DND-41 (cell line): ENCODE data around the gene AP1M1.

Experiments
- ATAC-seq: fragments of 200-7000 bp; cut with Tn5 transposase; 3 replicates; pipeline ENCODE4 v1.9.1; 2021; ENCODE audit warnings: low read depth; ENCODE audit not compliant: insufficient read depth
- DNase-seq: peaks from one replicate; pipeline ENCODE4 v3.0.0-alpha.2; 2020
- H2AFZ ChIP-seq: 2 replicates; pipeline ENCODE4 v1.6.0; 2012; ENCODE audit warnings: low read depth, low read length
- H3K27ac ChIP-seq: 2 replicates; pipeline ENCODE4 v1.5.1; 2012; ENCODE audit warnings: low read length, inconsistent platforms
- H3K27me3 ChIP-seq: fragments of 200-600 bp; sonication (generic); 2 replicates; pipeline ENCODE4 v1.6.0; 2012; ENCODE audit warnings: low read length, mild to moderate bottlenecking, inconsistent platforms; ENCODE audit not compliant: insufficient read depth, poor library complexity
- H3K36me3 ChIP-seq: 2 replicates; pipeline ENCODE4 v1.5.1; 2012; ENCODE audit warnings: low read length, inconsistent platforms; ENCODE audit not compliant: insufficient read depth
- H3K4me1 ChIP-seq: 2 replicates; pipeline ENCODE4 v1.5.1; 2012; ENCODE audit warnings: mild to moderate bottlenecking, low read length; ENCODE audit not compliant: insufficient read depth
- H3K4me2 ChIP-seq: 2 replicates; pipeline ENCODE4 v1.6.0; 2012; ENCODE audit warnings: mild to moderate bottlenecking, moderate library complexity, low read length, inconsistent platforms; ENCODE audit not compliant: insufficient read depth
- H3K4me3 ChIP-seq, 2 experiments: fragments of 200-600 bp in 1 of 2; shearing (Covaris generic) in 1 of 2; 2 replicates each; pipeline ENCODE4 v1.5.1; 2012 to 2016; ENCODE audit warnings: inconsistent platforms in 2 of 2, low read length in 2 of 2, mild to moderate bottlenecking in 2 of 2, low read depth in 1 of 2, moderate library complexity in 1 of 2
- H3K79me2 ChIP-seq: 2 replicates; pipeline ENCODE4 v1.6.0; 2012; ENCODE audit warnings: low read length, inconsistent platforms; ENCODE audit not compliant: insufficient read depth
- H3K9ac ChIP-seq: 2 replicates; pipeline ENCODE4 v1.6.0; 2012; ENCODE audit warnings: low read depth, mild to moderate bottlenecking, inconsistent platforms, low read length, moderate library complexity
- H3K9me3 ChIP-seq: 2 replicates; pipeline ENCODE4 v1.5.1; 2012; ENCODE audit warnings: low read length, moderate library complexity, mild to moderate bottlenecking, inconsistent platforms; ENCODE audit not compliant: insufficient read depth, severe bottlenecking
- H4K20me1 ChIP-seq: 2 replicates; pipeline ENCODE4 v1.6.0; 2012; ENCODE audit warnings: low read length; ENCODE audit not compliant: insufficient read depth
- EZH2 ChIP-seq: IDR thresholded peaks from 3 replicates; pipeline ENCODE4 v1.6.1; 2012; ENCODE audit warnings: borderline replicate concordance, low read depth, mild to moderate bottlenecking, moderate library complexity, low read length, inconsistent platforms; ENCODE audit not compliant: severe bottlenecking
- TF ChIP-seq, protein P1 (sequence below): IDR thresholded peaks from 2 replicates; pipeline ENCODE4 v1.5.1; 2012; ENCODE audit warnings: borderline replicate concordance, low read length, moderate library complexity, mild to moderate bottlenecking; ENCODE audit not compliant: poor library complexity, severe bottlenecking; ENCODE audit errors: extremely low read depth

The AP1M1 gene

DNA sequence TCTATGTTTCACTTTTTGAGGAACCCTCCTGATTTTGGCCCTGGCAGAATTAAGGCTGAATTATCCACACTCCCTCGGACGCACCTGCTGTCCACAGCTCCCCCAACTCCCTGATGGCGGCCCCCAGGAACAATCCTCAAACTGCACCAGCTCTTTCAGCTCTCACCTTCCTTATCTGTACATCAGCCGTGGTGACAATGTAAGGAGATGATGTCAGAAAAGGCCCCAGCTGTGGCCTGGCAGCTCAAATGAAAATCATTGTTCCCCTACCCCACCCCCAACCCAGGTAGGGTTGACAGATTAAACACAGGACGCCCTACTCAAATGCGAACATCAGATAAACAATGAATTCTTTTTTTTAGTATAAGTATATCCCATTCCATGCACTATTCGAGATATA lies 91.9 kb downstream of the AP1M1 start:
- TF ChIP-seq, protein P1, sequence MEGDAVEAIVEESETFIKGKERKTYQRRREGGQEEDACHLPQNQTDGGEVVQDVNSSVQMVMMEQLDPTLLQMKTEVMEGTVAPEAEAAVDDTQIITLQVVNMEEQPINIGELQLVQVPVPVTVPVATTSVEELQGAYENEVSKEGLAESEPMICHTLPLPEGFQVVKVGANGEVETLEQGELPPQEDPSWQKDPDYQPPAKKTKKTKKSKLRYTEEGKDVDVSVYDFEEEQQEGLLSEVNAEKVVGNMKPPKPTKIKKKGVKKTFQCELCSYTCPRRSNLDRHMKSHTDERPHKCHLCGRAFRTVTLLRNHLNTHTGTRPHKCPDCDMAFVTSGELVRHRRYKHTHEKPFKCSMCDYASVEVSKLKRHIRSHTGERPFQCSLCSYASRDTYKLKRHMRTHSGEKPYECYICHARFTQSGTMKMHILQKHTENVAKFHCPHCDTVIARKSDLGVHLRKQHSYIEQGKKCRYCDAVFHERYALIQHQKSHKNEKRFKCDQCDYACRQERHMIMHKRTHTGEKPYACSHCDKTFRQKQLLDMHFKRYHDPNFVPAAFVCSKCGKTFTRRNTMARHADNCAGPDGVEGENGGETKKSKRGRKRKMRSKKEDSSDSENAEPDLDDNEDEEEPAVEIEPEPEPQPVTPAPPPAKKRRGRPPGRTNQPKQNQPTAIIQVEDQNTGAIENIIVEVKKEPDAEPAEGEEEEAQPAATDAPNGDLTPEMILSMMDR = no peak
- TF ChIP-seq EZH2 = no peak
- no peak overlapping the region for H3K27ac ChIP-seq
- H4K20me1 ChIP-seq = no peaks in the 10 kb centered on the region
- H3K9ac ChIP-seq = no peak overlapping the region
- H3K27me3 ChIP-seq = peaks cover 5% of the 10 kb centered on the region
- no peak for ATAC-seq
- H3K4me2 ChIP-seq = no peak overlapping the region
- DNase-seq = no peak
- no peaks in the 10 kb centered on the region for H3K9me3 ChIP-seq
- H3K4me1 ChIP-seq = no peaks in the 10 kb centered on the region
- H2AFZ ChIP-seq = no peak overlapping the region
- H3K4me3 ChIP-seq = no peak overlapping the region
- no peaks in the 10 kb centered on the region for H3K79me2 ChIP-seq
- H3K36me3 ChIP-seq = no peaks in the 10 kb centered on the region

DNA sequence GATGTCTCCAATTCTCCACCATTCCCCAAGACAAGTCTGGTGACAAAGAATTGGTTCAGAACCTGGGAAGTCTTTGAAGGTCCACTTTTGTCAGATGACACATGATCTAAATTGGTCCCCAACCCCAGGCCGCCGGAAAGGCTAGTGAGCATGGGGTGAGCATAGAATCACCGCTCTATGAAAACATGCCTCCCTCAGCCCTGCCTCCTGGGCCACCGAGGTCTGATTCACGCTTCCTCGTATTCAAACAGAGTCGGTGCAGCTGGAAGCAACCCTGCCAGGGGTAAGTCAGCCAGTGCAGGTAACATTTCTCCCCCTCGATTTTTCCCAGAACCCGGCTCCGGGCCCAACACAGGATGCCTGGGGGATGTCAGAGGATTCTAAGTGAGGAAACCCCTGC lies 93.0 kb downstream of the AP1M1 start:
- Histone ChIP-seq H3K9me3 (no peaks in the 10 kb centered on the region), H3K4me2 (no peak overlapping the region), H4K20me1 (no peaks in the 10 kb centered on the region), H3K9ac (no peak overlapping the region), H2AFZ (no peak overlapping the region), H3K36me3 (no peaks in the 10 kb centered on the region), H3K4me1 (no peaks in the 10 kb centered on the region), H3K27ac (no peak overlapping the region), H3K4me3 (no peak overlapping the region), H3K79me2 (no peaks in the 10 kb centered on the region), H3K27me3 (peaks cover 4% of the 10 kb centered on the region)
- ATAC-seq (no peak), DNase-seq (no peak)
- no peak for TF ChIP-seq EZH2
- TF ChIP-seq, protein P1 = no peak

DNA sequence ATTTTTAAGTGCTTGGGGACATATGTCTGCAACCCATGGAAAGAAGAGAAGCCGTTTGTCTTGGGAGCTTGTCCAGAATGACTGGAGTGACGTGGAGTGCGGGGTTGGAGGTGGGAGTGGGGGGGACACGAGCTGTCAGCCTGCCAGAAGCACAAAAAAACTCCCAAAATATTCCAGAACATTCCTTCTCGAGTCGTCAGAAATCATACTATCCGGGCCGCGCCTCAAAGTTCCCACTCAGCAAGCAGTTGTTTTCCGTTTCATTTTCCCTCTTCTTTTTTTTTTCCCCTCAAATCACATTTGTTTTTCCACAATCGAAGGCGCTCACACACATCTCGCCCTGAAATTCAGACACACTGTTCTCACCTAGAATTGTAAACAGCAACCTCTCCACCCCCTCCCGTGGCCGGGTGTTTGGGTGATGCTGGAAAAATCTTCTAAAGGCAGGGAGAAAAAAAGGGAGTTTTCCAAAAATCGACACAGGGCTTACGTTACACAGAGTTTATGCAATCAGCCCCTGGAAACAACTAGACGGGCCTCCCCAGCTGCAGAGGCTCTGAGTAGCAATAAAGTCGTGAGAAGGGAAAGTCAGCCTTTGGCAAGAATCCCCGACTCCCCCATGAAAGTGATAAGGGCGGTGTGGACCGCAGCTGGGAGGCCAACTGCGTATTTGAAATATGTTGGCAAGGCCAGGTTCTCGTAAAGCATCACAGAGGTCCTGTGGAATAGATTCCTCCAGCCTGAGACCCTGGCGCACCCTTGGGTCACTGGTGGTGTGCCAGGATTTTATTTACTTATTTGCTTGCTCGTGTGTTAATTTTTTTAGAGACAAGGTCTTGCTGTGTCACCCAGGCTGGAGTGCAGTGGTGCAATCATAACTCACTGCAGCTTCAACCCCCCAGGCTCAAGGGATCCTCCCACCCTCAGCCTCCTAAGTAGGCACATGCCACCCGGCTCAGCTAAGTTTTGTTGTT lies 95.7 kb downstream of the AP1M1 start:
- no peak for ATAC-seq

More for the DNA sequence above, 95.7 kb downstream of the AP1M1 start:
- Histone ChIP-seq H3K79me2 (no peaks in the 10 kb centered on the region), H3K27ac (no peak overlapping the region), H3K27me3 (no peaks in the 10 kb centered on the region), H3K4me3 (no peak overlapping the region), H3K9me3 (no peaks in the 10 kb centered on the region), H3K9ac (no peak overlapping the region), H3K4me1 (no peaks in the 10 kb centered on the region), H2AFZ (no peak overlapping the region), H3K36me3 (no peaks in the 10 kb centered on the region), H4K20me1 (no peaks in the 10 kb centered on the region), H3K4me2 (no peak overlapping the region)
- TF ChIP-seq, protein P1 = no peak
- no peak for DNase-seq
